GM19239 (cell line): Measurements from ENCODE around the gene IQCE.

Source experiments
- DNase-seq: peaks from one replicate; pipeline ENCODE4 v3.0.0; 2011; ENCODE audit warnings: low spot score; ENCODE audit not compliant: insufficient read length
- FAIRE-seq: peaks from 2 replicates; lab custom pipeline; 2011; peaks lifted over from hg19 to GRCh38; lab: Jason Lieb, UNC

IQCE gene

DNA sequence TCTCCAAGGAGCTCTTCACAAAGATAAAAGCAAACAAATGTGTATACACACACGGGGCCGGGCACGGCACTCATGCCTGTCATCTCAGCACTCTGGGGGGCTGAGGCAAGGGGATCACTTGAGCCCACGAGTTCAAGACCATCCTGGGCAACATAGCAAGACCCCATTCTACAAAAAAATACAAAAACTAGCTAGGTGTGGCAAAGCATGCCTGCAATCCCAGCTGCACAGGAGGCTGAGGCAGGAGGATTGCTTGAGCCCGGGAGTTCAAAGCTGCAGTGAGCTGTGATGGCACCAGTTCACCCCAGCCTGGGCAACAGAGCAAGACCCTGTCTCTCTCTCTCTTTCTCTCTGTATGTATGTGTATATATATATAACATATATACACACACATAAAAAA is 95.3 kb downstream of the IQCE start:
- DNase-seq (no peak), FAIRE-seq (no peak)

DNA sequence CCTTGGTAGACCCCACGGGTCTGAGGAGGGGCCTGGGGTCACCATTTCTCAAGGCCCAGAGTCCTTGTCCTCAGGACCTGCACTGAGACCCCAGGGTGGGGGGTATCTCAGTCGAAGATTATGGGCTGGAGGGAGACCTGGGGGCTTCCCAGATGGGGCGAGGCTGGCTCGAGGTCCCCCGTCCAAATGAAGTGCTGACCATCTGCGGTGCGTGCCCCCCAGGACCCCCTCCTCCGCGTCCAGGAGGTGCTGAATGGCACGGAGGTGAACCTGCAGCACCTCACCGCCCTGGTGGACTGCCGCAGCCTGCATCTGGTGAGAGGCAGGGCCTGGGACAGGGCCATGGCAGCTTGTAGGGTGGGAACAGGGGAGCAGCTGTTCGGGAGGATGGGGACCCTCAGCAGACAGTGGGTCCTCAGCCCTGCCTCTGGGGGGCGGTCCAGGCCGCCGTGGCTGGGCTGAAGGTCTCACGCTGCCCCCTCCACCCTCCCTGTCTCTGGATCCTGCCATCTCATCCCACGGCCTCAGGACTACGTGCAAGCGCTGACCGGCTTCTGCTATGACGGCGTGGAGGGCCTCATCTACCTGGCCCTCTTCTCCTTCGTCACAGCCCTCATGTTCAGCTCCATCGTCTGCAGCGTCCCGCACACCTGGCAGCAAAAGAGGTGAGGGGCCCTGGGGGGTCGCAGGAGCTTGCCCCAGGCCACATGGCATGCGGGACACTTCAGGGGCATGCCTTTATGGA is 97.3 kb downstream of the IQCE start:
- DNase-seq, result no peak
- FAIRE-seq, result no peak

DNA sequence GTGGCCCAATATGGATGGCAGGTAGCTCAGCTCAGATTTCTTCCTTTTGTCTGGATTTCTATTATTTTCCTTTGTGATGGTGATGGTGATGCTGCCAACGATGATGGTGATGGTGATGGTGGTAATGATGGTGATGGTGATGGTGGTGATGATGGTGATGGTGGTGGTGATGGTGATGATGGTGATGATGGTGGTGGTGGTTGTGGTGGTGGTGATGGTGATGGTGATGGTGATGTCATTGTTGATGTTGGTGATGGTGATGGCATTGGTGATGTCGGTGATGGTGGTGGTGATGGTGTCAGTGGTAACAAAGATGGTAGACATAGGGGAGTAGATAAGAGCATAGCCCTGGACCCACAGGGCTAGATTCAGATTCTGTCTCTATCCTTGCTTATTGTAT is 98.4 kb downstream of the IQCE start:
- FAIRE-seq, result no peak

DNA sequence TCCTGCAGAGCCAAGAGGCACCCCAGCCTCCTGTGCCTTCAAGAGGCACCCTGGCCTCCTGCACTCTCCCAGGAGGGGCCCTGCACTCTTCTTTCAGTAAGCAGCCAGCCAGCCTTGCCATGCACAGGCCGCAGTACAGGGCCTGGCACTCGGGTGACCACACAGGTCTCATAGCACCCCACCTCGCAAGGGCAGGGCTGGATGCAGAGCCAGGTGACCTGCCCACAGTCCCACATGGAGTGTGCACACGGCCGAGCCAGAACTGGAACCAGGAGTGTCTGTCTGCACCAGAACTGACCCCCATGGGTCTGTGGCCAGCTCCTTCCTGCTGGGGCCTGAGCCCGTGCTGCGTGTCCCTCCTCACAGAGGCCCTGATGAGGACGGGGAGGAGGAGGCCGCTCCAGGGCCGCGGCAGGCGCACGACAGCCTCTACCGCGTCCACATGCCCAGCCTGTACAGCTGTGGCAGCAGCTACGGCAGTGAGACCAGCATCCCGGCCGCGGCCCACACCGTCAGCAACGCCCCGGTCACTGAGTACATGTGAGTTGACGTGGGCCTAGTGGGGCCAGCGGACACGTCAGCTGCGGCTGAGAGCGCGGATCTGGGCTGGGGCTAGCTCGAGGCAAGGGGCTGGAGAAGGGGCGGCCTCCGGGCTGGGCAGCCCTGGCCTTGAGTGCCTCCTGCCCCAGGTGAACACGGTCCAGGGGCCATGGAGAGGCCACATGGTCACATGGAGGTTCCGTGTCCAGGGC is 99.3 kb downstream of the IQCE start:
- DNase-seq, result no peak
- FAIRE-seq, result no peak

More for the DNA sequence above, 98.4 kb downstream of the IQCE start:
- DNase-seq, result no peak

DNA sequence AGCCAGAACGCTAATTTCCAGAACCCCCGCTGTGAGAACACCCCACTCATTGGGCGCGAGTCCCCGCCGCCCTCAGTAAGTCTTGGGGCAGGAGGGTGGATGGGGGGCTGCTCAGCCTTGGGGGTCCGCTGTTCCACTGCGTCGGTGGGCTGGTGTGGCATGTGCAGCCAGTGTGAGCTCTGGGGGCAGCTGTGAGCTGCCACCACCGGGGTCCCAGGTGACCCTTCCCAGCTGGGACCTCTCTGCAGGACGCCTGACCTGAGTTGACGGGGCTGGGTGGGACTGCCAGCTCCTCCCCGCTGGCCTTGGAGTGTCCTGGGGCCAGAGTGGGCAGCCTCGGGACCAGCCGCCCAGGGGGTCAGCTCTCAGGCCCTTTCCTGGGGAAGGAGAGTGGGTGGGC is 100.2 kb downstream of the IQCE start:
- DNase-seq (no peak), FAIRE-seq (no peak)

DNA sequence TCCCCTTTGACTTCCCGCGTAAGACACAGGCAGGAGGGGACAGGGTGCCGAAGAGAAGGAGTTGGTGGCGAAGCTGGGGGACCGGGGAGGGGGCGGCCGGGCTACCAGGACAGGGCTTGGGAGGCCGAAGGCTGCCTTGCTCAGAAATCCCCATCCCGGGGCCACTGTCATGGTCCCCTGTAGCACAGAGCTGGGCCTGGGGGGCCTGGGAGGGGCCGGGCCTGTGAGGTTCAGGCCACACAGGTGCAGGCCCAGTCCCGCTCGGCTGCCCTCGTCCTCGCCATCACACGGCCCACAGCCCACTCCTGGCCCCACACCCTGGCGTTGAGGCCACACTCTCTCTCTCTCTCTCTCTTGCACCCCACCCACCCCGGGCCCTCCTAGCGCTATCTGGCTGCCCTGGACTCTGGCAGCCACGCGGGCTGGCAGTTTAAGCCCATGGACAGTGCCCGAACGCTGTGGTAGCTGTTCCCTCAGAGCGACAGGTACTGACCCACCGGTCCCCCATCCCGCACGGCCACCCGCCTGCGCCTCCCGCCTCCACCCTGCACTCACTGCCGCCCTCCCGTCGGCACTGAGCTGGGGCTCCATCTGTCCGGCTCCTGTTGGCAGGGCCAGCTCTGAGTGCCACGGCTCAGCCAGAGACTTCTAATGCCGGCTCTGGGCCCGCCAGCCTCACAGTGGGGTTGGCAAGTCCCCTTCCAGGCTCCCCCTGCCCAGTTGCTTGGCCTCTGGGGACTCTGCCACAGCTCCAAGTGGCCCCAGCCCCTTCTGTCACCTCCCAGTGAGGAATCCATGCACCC is 101.0 kb downstream of the IQCE start:
- FAIRE-seq (no peak), DNase-seq (no peak)

DNA sequence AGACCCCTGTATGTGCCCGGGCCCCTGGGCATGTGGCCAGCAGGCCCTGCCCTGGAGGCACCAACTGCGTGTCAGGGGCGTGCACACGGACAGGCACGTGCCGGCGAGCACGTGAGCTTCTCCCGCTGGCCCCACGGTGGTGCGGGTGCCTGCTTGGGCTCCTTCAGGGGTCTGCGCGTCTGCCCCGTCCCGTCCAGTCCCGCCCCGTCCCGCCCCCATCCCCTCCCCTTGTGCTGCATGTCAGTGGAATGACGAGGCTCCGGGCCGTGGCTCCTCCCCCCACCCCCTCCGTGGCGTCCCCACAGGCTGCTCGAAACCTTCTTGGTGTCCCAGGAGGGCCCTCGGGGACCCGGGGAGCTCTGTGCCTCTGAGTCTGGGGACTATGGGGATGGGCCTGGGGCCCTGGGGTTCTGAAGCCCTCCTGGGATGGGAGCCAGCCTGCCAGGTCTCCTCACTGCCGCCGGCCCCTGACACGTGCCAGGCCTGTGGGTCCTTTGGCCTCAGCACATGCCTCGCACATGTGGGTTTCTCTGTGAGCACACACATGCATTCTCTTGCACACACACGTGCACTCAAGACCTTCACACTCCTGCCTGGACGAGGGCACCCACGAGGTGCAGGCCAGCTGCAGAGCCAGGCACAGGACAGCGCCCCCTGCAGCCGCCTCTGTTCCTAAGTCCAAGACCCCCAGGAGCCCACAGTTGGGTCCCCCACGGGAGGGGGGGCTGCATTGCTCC is 101.7 kb downstream of the IQCE start:
- FAIRE-seq (no peak), DNase-seq (no peak)

DNA sequence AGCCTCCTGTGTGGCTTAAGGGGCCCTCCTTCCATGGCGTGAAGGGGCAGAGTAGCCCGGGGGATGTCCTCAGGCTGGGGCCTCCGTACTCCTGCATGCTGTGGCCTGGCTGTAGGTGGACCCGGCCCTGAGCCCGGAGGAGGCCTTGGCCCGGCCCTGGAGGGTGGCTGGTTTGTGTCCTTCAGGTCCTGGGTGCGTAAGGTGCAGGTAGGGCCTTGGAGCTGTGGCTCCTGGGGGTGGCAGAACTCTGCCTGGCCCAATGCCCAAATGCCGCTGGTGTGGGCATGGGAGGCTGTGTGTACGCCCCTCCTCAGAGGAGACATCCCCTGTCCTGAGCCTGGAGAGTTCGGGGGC is 102.3 kb downstream of the IQCE start:
- DNase-seq, result no peak
- no peak for FAIRE-seq

DNA sequence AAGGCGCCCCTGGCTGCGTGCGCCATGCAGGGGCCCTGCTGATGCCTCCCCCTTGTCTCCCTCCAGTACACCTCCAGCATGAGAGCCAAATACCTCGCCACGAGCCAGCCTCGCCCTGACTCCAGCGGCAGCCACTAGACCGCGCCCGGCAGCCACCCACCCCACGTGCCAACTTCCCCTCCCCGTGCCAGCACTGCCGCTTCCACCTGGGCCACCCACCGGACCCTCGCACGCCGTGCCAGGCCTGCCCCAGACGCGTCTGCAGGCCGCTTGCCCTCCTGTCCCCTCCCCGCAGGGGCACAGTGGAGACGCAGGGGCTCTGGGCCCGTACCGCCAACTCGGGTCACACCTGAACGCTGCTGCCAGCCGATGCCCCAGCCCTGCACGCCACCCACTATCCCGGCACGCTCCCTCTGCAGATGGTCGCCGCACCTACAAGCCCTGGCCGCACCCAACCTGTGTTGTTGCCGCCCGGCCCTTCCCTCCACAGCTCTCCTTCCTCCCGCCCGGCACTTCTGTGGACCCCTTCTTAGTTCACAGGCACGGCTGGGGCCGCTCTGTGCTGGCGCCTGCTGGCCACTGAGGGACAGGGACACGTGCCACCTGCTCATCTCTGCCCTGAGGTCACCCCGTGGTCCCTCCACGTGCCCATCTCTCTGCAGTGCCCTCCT is 103.0 kb downstream of the IQCE start:
- no peak for DNase-seq
- FAIRE-seq, result no peak

DNA sequence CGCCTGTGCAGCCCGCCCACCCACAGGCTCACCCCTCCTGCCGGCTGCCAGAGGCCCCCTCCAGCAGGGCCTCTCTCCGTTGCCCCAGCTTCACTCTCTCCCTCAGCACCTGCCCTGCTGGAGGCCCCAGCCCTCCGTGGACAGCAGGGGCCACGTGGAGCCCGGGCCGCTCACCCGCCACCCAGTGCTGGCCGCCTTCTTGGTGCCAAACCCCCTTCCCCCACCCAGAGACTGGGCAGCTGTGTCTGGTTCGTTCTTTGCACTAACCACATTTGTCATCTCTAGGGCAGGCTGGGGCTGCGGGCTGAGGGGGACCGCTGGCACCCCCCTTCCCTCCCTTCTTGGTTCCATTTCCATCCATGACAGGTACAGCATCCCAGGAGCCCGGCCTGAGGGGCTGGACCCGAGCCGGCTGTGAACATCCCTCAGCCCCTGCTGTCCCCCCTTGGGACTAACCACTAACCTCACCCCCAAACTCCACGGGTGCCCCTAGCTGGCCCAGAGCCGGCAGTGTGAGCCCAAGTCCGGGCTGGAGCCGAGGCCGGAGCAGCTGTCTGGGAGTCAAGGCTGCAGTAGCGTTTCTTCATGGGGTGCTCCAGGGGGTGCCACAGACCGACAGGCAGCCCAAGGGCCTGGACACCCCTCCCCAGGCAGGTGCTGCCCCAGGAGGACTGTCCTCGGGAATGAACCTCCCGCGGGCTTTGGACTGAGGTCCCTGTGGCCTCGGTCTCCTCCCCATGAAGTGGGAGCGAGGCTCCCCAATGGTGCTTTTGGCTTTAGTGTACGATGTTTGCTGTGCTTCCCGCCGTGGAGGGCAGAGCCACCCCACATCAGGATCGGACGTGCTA is 103.7 kb downstream of the IQCE start:
- no peak for FAIRE-seq
- no peak for DNase-seq

DNA sequence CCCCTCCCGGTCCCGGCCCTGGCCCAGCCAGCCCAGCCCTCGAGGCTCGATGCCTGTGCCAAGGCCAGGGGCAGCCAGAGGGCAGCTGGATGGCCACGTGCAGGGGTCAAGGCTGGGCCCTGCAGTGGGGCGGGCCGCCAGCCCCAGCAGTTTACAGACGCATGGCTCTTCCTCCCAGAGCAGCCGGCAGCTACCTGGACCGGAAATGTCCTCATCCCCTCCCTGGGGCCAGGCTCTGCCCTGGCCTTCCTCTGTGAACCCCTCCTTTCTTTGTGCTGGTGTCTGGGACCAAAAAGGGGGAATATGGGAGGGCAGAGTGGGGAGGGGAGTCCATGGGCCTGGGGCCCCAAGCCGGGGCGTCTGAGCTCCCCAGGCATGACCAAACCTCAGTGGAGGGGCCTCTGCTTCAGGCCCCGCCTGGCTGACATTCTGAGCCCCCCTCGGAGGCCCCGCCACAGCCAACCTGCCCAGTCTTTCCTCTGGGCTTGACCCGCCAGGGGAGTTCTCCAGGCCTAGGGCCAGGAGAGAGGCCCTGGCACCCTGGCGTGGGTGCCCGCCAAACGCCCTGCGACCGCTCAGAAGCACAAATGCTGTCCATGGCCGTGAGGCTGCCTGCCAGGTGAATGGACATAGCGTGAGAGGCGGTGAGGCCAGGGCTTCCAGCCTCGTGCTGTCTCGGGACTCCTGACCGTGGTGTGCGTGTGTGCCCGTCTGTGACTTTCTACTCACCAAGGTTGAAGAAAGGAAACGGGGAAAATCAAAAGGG is 104.5 kb downstream of the IQCE start:
- no peak for FAIRE-seq
- DNase-seq, result no peak

DNA sequence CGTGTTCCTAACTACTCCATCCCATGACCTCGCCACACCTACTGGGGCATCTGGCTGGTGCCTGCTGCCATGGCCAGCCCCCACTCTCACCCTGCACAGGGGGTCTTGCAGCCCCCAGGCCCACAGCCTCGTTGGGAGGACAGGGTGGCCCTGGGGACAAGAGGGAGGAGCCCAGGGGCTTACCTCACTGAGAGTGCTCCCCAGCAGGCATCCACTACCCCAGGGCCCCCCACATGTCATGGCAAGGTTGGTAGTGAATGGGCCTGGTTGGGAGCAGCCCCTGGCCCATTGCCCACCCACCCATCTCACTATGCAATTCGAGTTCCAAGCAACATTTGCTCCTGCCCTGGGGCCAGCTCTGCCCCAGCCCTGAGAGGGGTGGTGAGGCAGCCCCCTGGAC is 105.2 kb downstream of the IQCE start:
- no peak for FAIRE-seq
- DNase-seq, result no peak
